ENCODE measurements around the gene P4HB.

The P4HB gene

DNA sequence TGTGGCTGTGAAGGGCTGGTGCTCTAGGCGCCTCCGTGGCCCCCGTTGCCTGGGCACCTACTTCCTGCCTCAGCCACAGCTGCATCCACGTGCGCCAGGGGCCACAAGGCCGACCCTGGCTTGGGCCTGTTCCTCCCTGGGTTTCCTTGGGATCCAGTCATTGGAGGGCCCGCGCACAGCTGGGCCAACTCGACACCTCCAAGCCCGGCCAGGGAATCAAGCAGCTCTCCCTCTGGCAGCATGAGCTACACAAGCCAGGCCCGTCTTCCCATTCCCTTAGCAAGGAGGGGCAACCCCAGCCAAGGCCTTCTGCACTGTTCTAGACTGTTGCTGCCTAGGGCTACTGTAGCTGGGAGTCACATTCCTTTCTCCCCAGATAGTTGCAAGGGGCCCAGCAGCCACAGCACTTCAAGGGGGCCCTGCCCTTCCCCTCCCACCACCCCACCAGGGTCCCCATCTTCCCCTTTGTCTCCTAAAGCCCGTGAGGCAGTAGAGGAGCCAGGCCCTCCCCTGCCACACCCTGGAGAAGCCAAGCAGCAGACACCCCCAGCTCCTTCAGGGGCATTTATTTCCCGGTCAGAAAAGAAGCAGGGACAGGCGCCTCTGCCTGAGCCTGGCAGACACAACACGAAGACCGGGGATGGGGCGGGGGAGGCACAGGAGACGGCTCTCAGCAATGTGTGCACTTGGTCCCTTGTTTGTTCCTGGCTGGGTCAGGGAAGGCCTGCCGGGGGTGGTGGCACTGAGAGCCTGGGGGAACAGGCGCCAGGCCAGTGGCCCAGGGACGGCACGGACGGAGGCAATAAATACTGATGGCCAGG, 7.0 kb upstream of the P4HB start:
- no peak for DNase-seq

DNA sequence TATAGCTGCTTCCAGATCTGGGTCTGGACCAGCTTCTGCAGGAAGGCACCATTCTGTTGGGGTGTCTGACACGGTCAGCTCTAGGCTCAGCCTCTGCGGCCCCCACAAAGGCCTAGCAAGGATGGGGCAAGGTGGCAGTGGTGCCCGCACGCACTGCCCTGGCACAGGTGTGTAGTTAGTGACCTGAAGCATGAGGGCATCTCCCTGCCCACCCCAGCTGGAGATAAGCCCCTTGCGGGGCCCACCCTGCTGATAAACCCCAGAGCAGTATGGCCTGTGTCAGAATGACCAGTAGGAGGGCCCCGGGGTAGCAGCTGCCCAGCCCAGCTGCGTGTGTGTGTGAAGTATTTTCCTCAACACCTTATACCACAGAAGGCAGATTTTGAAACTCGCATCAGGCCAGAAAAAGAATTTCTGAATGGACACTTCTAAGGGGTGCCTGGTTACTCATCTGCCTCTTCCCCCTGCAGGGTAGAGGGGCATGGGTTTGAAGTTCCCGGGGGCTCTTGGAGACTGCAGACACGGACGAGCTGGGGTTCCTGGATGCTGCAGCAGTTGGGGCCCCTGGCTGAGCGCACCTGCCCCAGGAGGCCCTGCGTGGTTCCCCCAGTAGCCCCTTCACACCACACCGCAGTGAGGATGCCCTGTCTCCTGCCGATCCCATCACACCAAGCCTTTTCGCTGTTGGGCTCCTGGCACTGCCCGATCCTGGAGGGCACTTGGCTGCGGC, 6.3 kb upstream of the P4HB start:
- no peak for DNase-seq

DNA sequence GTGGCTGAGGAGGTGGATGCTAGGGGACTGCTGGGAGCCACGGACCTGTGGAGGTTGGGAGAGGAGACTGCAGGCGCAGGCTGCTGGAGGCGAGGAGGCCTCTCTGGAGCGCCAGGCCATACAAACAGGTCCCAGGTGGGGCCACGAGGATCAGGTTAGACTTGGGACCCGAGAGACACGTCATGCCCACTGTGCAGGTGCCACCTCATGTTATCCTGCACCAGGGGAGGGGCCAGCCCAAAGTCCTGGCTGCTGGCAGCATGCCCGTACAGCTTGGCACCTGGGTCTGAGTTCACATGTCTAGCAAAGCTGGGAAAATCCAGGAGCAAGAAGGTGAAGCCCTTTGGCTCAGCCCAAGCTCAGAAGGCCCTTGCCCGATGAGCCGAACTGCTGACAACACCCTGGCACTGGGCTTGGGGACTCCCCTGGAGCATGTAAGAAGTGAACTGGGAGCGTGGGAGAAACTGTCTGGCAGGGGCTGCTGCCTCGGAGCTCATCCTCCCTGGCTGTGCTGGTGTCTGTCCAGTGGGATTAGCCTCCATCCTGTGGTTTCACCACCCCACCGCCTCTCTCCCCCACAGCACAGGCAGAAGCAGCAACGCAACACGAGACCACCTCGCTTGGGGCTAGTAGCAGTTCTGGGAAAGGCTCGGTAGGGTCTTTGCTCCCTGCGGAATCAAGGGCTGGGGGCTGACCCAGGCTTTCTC, 5.6 kb upstream of the P4HB start:
- DNase-seq: peak; percentile 19

DNA sequence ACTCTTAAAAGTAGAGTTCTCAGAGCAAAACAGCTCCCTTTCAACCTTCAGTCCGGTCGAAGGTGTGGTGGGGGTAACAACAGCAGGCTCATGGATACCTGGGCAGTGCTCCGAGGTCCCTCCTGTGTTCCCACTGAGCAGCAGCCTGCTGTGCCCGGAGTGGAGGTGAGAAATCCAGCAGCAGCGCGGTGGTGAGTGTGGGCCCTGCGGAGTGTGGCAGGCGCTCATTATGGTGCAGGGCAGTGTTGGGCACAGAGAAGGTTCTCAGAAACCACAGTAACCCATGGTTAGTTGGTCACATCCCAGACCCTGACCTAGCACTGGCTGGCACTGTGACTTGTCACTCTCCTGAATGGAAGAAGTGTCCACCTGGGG, 5.0 kb upstream of the P4HB start:
- no peak for DNase-seq

DNA sequence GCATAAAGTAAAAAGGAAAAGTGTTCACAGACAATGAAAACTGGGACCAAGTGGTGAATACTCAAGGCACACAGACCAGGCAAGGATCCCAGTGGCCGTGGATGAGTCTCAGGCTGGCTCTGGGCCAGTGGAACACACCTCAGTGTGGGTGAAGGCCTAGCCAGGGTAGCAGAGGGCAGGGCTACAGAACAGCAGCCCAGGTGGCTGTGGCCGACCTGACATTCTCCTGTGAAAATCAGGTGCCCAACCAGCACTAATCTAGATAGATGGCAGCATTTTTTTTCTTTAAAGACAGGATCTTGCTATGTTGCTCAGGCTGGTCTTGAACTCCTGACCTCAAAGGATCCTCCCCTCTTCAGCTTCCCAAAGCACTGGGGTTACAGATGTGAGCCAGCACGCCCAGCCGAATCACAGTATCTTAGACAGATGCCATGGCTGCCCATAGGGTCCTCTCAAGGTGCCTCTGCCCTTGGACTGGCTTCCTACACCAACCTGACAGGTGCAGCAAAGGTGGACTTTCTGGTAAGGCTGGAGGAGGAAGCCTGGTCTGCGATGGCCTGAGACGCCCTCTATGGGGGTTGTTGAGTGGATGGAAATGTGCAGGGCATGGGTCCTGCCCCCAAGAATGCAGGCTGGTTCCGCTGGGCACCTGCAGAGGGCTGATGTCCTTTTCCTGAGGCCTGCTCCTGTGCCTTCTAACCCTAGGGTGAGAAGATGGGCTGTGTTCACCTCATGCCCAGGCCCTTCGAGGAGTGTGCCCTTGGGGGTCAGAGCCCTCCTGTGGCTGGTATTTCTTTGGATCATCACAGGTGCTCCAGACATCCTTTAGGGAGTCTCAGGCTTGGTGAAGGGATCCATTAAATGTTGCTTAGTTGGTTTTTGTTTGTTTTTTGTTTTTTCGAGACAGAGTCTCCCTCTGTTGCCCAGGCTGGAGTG, 3.8 kb upstream of the P4HB start:
- DNase-seq: no peak

DNA sequence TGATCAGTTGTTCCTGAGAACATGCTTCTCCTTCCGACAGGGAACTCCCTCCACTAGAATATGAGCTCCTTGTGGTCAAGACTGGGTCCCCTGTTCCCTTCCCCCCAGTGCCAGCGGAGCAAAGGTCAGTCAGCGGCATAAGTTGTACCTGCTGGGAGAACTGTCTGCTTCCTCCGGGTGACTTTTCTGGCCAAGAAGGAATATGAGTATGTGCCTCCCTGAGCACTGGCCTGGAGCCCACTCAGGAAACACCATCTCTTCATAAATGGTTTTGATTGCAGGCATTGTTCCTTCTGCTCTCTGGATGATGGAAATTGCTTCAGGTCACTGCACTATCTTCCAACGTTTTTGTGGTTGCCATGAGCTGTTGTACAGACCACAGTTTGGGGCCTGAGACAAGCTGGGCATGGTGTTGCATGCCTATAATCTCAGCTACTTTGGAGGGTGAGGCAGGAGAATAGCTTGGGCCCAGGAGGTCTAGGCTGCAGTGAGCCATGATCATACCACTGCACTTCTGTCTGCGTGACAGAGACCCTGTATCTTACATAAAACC, 2.9 kb upstream of the P4HB start:
- DNase-seq: no peak

DNA sequence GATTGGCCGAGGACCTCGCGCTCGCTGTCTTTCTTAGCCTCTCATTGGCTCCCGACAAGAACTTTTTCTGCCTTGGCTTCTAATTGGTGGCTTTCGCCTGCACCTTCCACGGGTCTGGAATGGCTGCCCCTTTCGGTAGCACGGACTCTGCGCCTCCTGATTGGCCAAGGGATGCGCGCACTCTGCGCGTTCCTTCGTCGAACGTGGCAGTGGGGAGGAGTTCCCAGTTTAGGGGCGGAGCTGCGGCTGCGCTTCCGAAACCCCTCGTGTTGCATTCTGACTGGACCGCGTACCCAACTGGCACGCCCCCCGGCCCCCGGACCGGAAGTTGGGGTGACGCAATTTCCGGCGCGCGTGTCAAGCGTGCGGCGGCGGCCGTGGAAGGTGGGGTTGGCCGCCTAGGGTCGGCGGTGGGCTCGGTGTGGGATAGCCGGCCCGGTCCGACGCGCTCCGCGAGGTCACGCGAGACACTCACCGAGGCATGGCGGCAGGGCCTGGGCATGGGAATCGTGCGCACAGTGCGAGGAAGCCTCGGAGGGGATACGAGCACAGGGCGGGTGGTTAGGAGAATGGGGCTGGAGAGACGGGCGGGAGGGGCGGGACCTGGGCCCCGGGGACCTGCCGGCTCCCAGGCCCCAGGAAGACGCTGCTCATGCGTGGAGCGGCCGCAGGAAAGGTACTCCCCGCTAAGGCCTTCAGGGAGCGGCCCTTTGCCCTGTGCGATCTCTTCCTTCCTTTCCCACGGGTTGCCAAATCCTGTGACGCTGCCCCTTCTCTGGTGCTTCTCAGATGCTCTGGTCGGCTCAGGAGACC, 627 bp upstream of the P4HB start:
- DNase-seq: peak; percentile 99

DNA sequence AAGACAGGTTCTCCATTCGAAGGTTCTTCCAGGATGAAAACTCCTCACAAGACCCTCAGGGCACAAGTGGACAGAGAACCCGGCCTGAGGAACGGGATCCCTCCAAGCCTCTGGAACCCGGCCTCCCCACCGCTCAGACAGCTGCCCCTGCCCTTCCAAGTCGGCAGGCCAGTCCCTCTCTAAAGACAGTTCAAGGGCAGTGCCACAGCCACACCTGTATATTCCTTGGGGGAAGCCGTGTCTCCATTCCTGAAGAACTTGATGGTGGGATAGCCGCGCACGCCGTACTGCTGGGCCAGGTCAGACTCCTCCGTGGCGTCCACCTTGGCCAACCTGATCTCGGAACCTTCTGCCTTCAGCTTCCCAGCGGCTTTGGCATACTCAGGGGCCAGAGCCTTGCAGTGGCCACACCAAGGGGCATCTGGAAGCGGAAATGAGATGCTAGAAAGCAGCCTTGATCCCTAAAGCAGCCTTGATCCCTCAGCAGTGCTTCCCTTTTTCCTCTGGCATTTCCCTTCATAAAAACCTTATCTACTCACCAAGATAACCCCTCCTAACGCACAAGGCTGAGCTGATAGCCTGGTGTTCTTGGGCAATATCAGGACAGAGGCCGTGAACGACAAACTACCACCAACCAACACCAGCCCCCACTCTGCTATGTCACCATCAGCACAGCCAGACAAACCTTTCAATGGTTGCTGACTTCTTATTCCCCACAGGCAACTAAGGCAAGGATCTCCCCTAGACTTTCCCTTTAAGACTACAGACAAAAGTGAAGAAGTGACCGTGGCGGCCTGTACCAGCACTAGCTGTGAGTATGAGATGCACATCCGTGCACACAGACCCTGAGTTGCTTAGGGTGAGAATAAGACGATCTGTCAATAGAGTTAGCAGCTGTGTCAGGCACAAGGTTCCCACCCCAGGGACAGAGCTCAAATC, 1.1 kb downstream of the P4HB start:
- DNase-seq: no peak

DNA sequence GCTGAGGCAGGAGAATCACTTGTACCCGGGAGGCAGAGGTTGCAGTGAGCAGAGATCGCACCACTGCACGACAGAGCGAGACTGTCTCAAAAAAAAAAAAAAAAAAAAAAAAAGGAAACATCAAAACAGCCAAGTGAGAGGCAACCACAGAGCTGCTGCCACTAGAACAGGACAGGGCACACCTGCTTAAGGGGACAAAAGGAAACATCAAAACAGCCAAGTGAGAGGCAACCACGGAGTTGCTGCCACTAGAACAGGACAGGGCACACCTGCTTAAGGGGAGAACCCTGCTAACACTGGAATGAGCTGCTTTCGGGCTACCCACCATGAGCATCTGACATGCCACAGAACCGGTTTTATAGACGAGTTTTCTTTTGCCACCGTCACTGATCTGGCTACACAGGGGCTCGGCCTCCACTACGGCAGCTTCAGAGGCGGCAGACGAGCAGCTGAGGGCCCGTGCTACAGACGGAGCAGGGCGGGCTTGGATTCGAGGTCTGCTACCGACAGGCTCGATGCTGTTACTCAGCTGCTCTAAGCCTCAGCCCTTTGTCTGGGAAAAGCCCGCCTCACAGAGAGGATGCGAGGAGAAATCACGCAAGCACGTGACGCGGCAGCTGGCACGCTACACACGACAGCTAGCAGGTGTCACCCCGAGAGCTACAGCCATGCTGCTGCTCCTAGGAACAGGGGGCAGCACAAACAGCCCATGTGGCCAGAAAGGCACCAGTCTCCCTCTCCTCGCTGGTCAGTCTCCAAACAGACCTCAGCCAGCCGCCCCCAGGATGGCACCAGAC, 2.0 kb downstream of the P4HB start:
- no peak for DNase-seq

DNA sequence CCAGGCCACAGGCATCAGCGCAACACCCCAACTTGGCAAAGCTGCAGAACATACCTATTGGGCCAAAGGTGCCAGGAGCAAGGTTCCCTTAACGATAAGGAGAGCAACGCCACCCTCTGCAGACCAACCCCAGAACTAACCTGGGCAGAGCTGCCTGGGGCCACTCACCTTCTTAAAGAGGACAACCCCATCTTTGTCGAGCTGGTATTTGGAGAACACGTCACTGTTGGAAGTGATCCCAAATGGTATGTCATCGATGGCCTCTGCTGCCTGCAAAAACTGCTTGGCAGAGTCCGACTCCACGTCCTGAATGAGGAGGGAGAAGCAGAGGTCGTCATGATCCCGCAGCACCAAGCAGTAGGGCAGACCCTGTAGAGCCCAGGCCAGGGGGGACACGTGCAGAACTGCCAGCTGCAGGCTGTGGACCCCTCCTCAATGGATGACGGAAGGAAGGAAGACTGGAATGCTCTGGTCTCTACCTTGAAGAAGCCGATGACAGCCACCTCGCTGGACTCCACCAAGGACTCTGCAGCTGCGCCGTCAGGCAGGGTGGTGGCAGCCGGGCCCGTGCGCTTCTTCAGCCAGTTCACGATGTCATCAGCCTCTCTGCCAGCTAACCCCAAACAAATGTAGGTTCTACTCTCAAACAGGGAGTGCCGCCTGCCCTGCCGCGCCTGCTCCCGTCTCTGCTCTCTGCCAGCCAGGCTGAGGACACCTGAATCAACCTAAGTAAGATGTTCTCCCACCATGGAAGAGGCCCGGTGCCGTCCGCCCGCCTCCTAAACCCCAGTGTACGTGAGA, 5.2 kb downstream of the P4HB start:
- DNase-seq: no peak

DNA sequence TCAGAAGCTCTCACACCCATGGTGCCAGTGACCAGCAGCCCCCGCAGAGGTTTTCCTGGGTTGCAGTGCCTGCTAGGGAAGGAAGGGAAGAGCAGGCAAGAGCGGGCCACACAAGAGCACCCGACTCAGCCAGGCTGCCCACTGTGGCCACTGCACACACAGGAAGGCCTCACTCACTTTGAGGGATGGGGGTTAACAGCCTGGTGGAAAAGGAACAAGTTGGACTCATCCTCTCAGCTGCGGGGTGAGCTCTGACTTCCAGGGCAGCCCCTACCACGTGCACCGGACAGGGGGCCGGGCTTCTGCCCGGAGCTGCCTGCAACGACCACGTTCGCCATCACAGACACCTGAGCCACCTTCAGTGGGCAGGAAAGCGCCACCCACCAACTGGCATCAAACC, 8.1 kb downstream of the P4HB start:
- no peak for DNase-seq

DNA sequence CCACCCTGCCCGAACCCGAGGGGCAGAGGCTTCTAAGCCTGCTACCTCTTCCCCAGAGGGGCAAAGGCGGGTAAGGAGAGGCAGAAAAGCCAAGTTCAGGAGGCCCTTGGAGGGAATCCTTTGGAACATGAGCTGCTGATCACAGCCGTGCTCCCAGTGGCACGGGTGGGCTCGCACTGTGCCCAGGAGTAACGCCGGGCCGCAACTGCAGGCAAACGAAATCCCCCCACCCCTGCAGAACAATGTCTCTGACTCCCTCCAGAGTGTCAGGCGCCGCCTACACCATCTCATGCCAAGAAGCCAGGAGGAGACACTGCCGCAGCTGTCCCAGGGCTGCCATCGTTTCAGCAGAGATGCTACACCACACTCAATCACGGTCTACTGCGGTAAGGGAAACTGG, 8.9 kb downstream of the P4HB start:
- DNase-seq: no peak

DNA sequence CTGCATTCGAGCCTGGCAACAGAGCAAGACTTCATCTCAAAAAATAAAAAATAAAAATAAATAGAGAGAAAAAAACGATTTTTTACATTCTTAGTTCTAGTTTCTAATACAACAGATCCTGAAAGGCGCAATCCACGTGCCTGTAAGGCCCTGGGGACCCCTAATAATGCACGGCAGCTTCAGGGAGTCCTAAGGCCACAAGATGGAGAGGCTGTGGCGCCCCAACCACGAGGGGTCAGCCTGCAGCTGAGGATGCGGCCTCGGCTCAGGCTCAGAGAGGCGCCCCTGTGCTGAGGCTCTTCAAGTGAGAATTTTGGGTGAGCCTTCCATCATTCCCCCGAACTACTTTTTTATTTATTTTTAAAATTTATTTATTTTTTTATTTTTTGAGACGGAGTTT, 10.9 kb downstream of the P4HB start:
- DNase-seq: no peak

DNA sequence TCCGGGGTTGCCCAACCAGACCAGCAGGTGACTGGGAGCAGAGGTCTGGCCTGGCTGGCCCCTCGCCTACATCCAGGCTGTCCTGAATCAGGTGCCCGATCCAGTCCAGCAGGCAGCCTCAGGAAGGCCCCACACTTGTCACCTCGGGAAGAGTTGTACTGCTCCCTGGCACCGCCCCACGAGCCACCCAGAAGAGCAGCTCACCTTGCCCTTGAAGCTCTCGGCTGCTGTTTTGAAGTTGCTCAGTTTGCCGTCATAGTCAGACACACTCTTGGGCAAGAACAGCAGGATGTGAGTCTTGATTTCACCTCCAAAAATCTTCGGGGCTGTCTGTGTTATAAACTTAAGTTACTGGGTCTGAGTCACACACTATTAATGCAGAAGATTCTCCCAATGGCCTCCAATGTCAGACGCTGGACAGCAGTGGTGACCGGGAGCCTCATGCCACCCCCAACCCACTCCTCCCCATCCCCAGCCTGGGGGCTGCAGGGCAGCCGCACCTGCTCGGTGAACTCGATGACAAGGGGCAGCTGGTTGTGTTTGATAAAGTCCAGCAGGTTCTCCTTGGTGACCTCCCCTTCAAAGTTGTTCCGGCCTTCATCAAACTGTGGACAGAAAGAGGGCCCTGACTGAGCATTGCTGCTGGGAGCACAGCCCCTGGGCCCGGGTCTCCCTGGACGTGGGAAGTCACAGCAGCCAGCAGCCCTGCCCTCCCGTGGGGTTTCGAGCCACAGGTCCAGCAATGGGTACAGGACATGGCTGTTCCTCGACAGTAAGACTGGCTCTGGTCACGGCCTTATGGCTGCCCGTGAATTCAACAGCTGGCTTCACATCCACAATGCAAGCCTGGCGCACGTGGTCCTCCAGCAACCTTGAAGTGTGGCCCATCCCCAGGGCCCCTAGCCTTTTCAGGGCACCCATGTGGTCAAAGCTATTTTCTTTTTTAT, 13.3 kb downstream of the P4HB start:
- DNase-seq: no peak

DNA sequence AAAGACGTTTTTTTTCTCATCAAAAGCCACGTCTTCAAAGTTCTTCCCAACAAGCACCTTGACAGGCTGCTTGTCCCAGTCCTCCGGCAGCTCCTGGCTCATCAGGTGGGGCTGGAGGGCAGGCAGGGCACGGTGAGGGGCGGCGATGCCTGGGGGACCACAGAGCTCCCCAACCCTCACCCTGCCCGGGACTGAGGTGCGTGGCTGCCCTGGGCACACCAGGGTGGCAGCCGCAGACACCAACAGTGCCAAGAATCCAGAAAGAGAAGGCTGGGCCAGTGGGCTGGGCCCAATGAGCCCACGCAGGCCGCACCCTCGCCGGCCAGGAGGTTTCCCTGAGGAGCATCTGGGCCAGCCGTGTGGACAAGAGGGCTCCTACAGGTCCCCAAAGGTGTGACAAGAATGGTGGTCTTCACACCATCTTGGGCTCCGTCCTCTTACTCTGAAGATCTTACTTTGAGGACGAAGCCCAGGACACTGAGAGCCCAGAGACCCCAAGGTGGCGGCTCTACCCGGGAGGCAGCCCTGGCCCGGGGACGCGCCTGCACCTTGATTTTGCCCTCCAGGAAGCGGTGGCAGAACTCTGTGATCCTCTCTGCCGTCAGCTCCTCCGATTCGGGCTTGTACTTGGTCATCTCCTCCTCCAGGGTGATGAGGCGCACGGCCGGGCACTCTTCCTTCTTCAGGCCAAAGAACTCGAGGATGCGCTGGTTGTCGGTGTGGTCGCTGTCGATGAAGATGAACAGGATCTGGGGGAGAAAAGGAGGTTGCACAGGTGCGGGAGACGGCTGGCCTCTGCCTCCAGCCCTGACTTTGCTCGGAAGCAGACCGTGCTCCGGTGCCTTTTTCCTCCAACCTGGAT, 14.2 kb downstream of the P4HB start:
- DNase-seq: no peak

DNA sequence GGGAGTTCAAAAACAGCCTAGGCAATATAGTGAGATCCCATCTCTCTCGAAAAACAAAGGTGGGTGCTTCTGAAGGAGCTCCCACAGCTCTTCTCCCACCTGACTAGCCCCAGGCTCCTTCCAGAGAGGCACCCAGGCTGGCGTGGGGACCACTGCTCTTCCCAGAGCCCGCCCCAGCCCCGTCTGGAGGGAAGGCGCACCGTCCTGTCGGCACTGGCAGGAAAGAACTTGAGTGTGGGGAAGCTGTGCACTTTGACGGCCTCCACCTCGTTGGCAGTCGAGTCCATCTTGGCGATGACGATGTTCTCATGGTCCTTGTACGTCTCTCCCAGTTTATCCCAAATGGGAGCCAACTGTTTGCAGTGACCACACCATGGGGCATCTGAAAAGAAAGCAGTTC, 15.0 kb downstream of the P4HB start:
- no peak for DNase-seq

All from stimulated activated CD4-positive, alpha-beta T cell treated with anti-CD3 and anti-CD28 coated beads, Interleukin-1b, Interleukin-23, amount 100 ng/mL, for 48 hours (primary cell).